HEK293 (cell line): Measurements from ENCODE around the gene SETD7.

Experiments
- CTCF ChIA-PET: fragments of 350-600 bp; formaldehyde crosslinking; extraction: SDS; loops from one replicate; lab custom pipeline; 2021; ENCODE audit warnings: antibody characterized with exemption; lab: Yijun Ruan, JAX
- POLR2A ChIA-PET: fragments of 300-600 bp; formaldehyde crosslinking; extraction: SDS; loops from one replicate; lab custom pipeline; 2020; ENCODE audit warnings: antibody characterized with exemption, inconsistent platforms; lab: Yijun Ruan, JAX
- H3K27ac ChIP-seq: fragments of 200-500 bp; sonication (Bioruptor generic); 2 replicates; pipeline ENCODE4 v1.5.1; 2014; ENCODE audit warnings: low read depth, low read length, control low read depth, inconsistent platforms; ENCODE audit errors: extremely low read depth
- H3K36me3 ChIP-seq, 2 experiments: fragments of 200-500 bp in 1 of 2; sonication (Bioruptor generic) in 1 of 2; 1 replicate in 1 of 2; 2 replicates in 1 of 2; pipeline ENCODE4 v1.5.1; 2014 to 2017; ENCODE audit warnings: inconsistent platforms in 2 of 2, low read length in 2 of 2; ENCODE audit not compliant: control insufficient read depth in 2 of 2, insufficient read depth in 1 of 2
- H3K4me1 ChIP-seq: fragments of 200-500 bp; sonication (Bioruptor generic); 2 replicates; pipeline ENCODE4 v1.5.1; 2014; ENCODE audit warnings: mild to moderate bottlenecking, low read length, inconsistent platforms; ENCODE audit not compliant: control insufficient read depth, insufficient read depth
- H3K4me3 ChIP-seq: 2 replicates; pipeline ENCODE4 v1.5.1; 2011; ENCODE audit warnings: low read depth, mild to moderate bottlenecking, control low read depth, low read length, moderate library complexity
- H3K9me3 ChIP-seq: fragments of 200-500 bp; sonication (Bioruptor generic); 2 replicates; pipeline ENCODE4 v1.5.1; 2014; ENCODE audit warnings: low read depth, low read length, inconsistent platforms; ENCODE audit not compliant: control insufficient read depth, insufficient read depth
- BCL11B ChIP-seq: fragments of 450-650 bp; formaldehyde crosslinking; IDR thresholded peaks from 2 replicates; pipeline ENCODE4 v1.5.1; 2016; ENCODE audit warnings: low read depth, missing biosample characterization, missing genetic modification characterization
- GFI1B ChIP-seq: fragments of 450-650 bp; formaldehyde crosslinking; IDR thresholded peaks from 2 replicates; pipeline ENCODE4 v1.5.1; 2016; ENCODE audit warnings: missing biosample characterization, missing genetic modification characterization
- GLIS1 ChIP-seq: fragments of 450-650 bp; formaldehyde crosslinking; IDR thresholded peaks from 2 replicates; pipeline ENCODE4 v1.5.1; 2016; ENCODE audit warnings: missing biosample characterization, missing genetic modification characterization
- KLF9 ChIP-seq: fragments of 450-650 bp; formaldehyde crosslinking; IDR thresholded peaks from 2 replicates; pipeline ENCODE4 v1.5.1; 2016; ENCODE audit warnings: missing biosample characterization, missing genetic modification characterization, low read depth
- SCRT2 ChIP-seq: fragments of 450-650 bp; formaldehyde crosslinking; IDR thresholded peaks from 2 replicates; pipeline ENCODE4 v1.5.1; 2016; ENCODE audit warnings: missing biosample characterization, missing genetic modification characterization
- ZBTB21 ChIP-seq: fragments of 450-650 bp; formaldehyde crosslinking; IDR thresholded peaks from 2 replicates; pipeline ENCODE4 v1.5.1; 2017; ENCODE audit warnings: missing biosample characterization, missing genetic modification characterization
- ZBTB8A ChIP-seq: fragments of 450-650 bp; formaldehyde crosslinking; IDR thresholded peaks from 2 replicates; pipeline ENCODE4 v1.5.1; 2016; ENCODE audit warnings: missing biosample characterization, missing genetic modification characterization
- ZEB2 ChIP-seq: fragments of 450-650 bp; formaldehyde crosslinking; IDR thresholded peaks from 2 replicates; pipeline ENCODE4 v1.5.1; 2016; ENCODE audit warnings: missing biosample characterization, missing genetic modification characterization
- ZFHX2 ChIP-seq: fragments of 450-650 bp; formaldehyde crosslinking; conservative IDR thresholded peaks from 2 replicates; pipeline ENCODE4 v1.5.1; 2016; ENCODE audit warnings: missing biosample characterization, missing genetic modification characterization
- ZNF133 ChIP-seq: fragments of 450-650 bp; formaldehyde crosslinking; IDR thresholded peaks from 2 replicates; pipeline ENCODE4 v1.5.1; 2016; ENCODE audit warnings: missing biosample characterization, missing genetic modification characterization
- ZNF175 ChIP-seq: fragments of 450-650 bp; formaldehyde crosslinking; IDR thresholded peaks from 2 replicates; pipeline ENCODE4 v1.5.1; 2016; ENCODE audit warnings: missing biosample characterization, missing genetic modification characterization
- ZNF184 ChIP-seq: fragments of 450-650 bp; IDR thresholded peaks from 2 replicates; pipeline ENCODE4 v1.5.1; 2018; ENCODE audit warnings: missing biosample characterization, mild to moderate bottlenecking, missing genetic modification characterization
- ZNF302 ChIP-seq: fragments of 450-650 bp; formaldehyde crosslinking; IDR thresholded peaks from 2 replicates; pipeline ENCODE4 v1.5.1; 2016; ENCODE audit warnings: missing biosample characterization, missing genetic modification characterization, low read depth
- ZNF433 ChIP-seq: fragments of 450-650 bp; formaldehyde crosslinking; IDR thresholded peaks from 2 replicates; pipeline ENCODE4 v1.5.1; 2016; ENCODE audit warnings: missing biosample characterization, missing genetic modification characterization, low read depth
- ZNF510 ChIP-seq: fragments of 450-650 bp; formaldehyde crosslinking; IDR thresholded peaks from 2 replicates; pipeline ENCODE4 v1.5.1; 2018; ENCODE audit warnings: mild to moderate bottlenecking, missing genetic modification characterization, missing biosample characterization; ENCODE audit not compliant: insufficient replicate concordance
- ZNF549 ChIP-seq: fragments of 450-650 bp; IDR thresholded peaks from 2 replicates; pipeline ENCODE4 v1.5.1; 2018; ENCODE audit warnings: missing biosample characterization, missing genetic modification characterization, mild to moderate bottlenecking, inconsistent platforms, moderate library complexity
- ZNF561 ChIP-seq: fragments of 450-650 bp; IDR thresholded peaks from 2 replicates; pipeline ENCODE4 v1.5.1; 2018; ENCODE audit warnings: missing biosample characterization, missing genetic modification characterization, borderline replicate concordance
- ZNF610 ChIP-seq: fragments of 450-650 bp; formaldehyde crosslinking; IDR thresholded peaks from 2 replicates; pipeline ENCODE4 v1.5.1; 2016; ENCODE audit warnings: missing biosample characterization, missing genetic modification characterization, borderline replicate concordance
- ZNF76 ChIP-seq: fragments of 450-650 bp; formaldehyde crosslinking; IDR thresholded peaks from 2 replicates; pipeline ENCODE4; 2016; ENCODE audit warnings: low read depth, missing biosample characterization, missing genetic modification characterization, borderline replicate concordance
- ZSCAN16 ChIP-seq: fragments of 450-650 bp; formaldehyde crosslinking; IDR thresholded peaks from 2 replicates; pipeline ENCODE4 v1.5.1; 2016; ENCODE audit warnings: missing biosample characterization, missing genetic modification characterization
- ZSCAN23 ChIP-seq: fragments of 450-650 bp; formaldehyde crosslinking; IDR thresholded peaks from 2 replicates; pipeline ENCODE4 v1.5.1; 2016; ENCODE audit warnings: missing biosample characterization, missing genetic modification characterization
- ZSCAN30 ChIP-seq: fragments of 450-650 bp; IDR thresholded peaks from 2 replicates; pipeline ENCODE4 v1.5.1; 2018; ENCODE audit warnings: missing biosample characterization, mild to moderate bottlenecking, missing genetic modification characterization, moderate library complexity
- TF ChIP-seq, protein P1 (sequence below): fragments of 450-650 bp; formaldehyde crosslinking; IDR thresholded peaks from 2 replicates; pipeline ENCODE4 v1.5.1; 2016; ENCODE audit warnings: missing biosample characterization, missing genetic modification characterization, borderline replicate concordance
- TF ChIP-seq, protein P2 (sequence below): fragments of 450-650 bp; formaldehyde crosslinking; IDR thresholded peaks from 2 replicates; pipeline ENCODE4 v1.5.1; 2016; ENCODE audit warnings: missing biosample characterization, missing genetic modification characterization, borderline replicate concordance

SETD7 gene

DNA sequence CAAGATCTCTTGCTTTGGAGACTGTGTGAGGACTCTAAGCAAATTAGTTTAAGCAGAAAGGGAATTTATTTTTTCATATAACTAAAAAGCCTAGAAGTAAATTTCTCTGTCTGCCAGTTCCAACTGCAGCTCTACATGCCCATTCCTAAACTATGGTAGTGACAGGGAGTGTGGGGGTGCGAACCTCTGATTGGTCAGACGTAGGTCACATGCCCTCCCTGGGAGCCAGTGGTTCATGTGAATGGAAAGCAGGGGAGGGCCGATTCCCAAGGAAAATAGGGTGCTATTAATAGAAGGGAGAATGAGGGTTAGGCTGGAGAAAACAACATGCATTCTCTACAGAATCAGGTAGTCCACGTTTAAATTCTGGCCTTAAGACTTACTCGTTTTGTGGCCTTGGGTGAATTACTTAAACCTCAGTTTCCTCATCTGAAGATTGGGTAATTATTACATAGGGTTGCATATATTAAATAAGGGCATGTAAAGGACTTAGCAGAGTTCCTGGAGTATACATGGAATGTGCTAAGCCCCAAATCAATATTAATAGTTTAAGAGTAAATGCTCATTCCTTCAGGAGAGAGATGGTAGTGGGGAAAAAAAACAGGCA lies 94.9 kb downstream of the SETD7 start:
- no peak for TF ChIP-seq ZNF184 (tag by site-specific recombination)
- TF ChIP-seq ZNF510 (tag by site-specific recombination) = no peak
- TF ChIP-seq BCL11B (tag by site-specific recombination) = no peak
- no peak for TF ChIP-seq GLIS1
- TF ChIP-seq ZSCAN23 (tag by site-specific recombination) = no peak
- TF ChIP-seq ZNF561 (tag by site-specific recombination) = no peak
- no peak for TF ChIP-seq ZSCAN16 (tag by site-specific recombination)
- no peak for TF ChIP-seq ZBTB21 (tag by site-specific recombination)
- TF ChIP-seq, protein P1, sequence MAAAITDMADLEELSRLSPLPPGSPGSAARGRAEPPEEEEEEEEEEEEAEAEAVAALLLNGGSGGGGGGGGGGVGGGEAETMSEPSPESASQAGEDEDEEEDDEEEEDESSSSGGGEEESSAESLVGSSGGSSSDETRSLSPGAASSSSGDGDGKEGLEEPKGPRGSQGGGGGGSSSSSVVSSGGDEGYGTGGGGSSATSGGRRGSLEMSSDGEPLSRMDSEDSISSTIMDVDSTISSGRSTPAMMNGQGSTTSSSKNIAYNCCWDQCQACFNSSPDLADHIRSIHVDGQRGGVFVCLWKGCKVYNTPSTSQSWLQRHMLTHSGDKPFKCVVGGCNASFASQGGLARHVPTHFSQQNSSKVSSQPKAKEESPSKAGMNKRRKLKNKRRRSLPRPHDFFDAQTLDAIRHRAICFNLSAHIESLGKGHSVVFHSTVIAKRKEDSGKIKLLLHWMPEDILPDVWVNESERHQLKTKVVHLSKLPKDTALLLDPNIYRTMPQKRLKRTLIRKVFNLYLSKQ (tag by site-specific recombination) = no peak
- TF ChIP-seq ZNF175 (tag by site-specific recombination) = no peak
- no peak for TF ChIP-seq ZBTB8A (tag by site-specific recombination)
- no peak for TF ChIP-seq SCRT2 (tag by site-specific recombination)
- ChIA-PET CTCF (no interaction called here), POLR2A (interaction anchor here (0.6 kb wide), 1 partner anchor 8 kb away, joined by 3 read pairs; no protein-coding TSS in a partner anchor)
- H3K9me3 ChIP-seq = no peaks in the 10 kb centered on the region
- H3K36me3 ChIP-seq = no peaks in the 10 kb centered on the region
- no peak overlapping the region for H3K4me3 ChIP-seq
- H3K27ac ChIP-seq = no peak overlapping the region
- 0 out of 2 replicates have a peak, but pooled peaks cover 3% of the 10 kb centered on the region for H3K4me1 ChIP-seq

DNA sequence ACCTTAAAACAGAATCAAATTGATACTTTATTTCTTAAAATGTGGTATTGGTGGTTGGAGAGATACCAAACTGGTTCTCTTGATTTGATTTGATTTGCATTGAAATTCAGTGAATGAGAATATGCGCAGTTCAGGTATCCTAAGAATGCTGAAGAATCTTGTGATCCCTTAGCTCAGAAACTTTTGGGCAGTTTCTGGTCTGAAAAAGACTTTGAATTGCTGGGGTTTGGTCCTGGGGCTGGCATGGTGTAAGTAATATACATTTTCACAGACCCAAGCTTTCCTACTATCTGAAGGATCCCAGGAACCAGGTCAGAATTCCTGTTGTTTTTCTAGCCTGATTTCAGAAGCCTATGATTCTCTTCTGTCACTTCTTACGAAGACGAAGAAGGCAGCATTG lies 95.5 kb downstream of the SETD7 start:
- Histone ChIP-seq H3K4me3 (no peak overlapping the region), H3K36me3 (no peaks in the 10 kb centered on the region), H3K4me1 (0 out of 2 replicates have a peak, but pooled peaks cover 3% of the 10 kb centered on the region), H3K9me3 (no peaks in the 10 kb centered on the region), H3K27ac (no peak overlapping the region)
- TF ChIP-seq SCRT2 (tag by site-specific recombination) (no peak), ZNF302 (tag by site-specific recombination) (no peak), ZNF433 (no peak), ZEB2 (tag by site-specific recombination) (no peak)
- TF ChIP-seq, protein P2, sequence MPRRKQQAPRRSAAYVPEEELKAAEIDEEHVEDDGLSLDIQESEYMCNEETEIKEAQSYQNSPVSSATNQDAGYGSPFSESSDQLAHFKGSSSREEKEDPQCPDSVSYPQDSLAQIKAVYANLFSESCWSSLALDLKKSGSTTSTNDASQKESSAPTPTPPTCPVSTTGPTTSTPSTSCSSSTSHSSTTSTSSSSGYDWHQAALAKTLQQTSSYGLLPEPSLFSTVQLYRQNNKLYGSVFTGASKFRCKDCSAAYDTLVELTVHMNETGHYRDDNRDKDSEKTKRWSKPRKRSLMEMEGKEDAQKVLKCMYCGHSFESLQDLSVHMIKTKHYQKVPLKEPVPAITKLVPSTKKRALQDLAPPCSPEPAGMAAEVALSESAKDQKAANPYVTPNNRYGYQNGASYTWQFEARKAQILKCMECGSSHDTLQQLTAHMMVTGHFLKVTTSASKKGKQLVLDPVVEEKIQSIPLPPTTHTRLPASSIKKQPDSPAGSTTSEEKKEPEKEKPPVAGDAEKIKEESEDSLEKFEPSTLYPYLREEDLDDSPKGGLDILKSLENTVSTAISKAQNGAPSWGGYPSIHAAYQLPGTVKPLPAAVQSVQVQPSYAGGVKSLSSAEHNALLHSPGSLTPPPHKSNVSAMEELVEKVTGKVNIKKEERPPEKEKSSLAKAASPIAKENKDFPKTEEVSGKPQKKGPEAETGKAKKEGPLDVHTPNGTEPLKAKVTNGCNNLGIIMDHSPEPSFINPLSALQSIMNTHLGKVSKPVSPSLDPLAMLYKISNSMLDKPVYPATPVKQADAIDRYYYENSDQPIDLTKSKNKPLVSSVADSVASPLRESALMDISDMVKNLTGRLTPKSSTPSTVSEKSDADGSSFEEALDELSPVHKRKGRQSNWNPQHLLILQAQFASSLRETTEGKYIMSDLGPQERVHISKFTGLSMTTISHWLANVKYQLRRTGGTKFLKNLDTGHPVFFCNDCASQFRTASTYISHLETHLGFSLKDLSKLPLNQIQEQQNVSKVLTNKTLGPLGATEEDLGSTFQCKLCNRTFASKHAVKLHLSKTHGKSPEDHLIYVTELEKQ (tag by site-specific recombination) = no peak
- ChIA-PET POLR2A (no interaction called here), CTCF (no interaction called here)

DNA sequence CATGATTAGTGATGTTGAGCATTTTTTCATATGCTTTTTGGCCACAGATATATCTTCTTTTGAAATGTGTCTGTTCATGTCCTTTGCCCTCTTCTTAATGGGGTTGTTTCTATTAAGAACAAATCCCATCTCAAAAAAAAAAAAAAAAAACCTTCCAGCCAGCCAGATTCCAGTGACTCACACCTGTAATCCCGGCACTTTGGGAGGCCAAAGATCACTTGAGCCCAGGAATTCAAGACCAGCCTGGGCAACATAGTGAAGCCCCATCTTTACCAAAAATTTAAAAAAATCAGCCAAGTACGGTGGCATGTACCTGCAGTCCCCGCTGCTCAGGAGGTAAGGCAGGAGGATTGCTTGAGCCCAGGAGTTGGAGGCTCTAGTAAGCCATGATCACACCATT lies 97.0 kb downstream of the SETD7 start:
- H3K4me3 ChIP-seq = no peak overlapping the region
- CTCF ChIA-PET = interaction anchor here (0.7 kb wide), 1 partner anchor 1303 kb away, joined by 3 read pairs; no protein-coding TSS in a partner anchor
- no peaks in the 10 kb centered on the region for H3K9me3 ChIP-seq
- no peak overlapping the region for H3K27ac ChIP-seq
- TF ChIP-seq ZNF610 (no peak), ZSCAN30 (no peak), GLIS1 (no peak), ZBTB21 (tag by site-specific recombination) (no peak), ZNF133 (no peak), GFI1B (tag by site-specific recombination) (no peak), ZNF76 (tag by site-specific recombination) (no peak), ZNF549 (tag by site-specific recombination) (no peak), ZFHX2 (no peak), KLF9 (tag by site-specific recombination) (no peak)
- TF ChIP-seq, all 188 proteins: peak for 0
- no peaks in the 10 kb centered on the region for H3K36me3 ChIP-seq
- POLR2A ChIA-PET = no interaction called here
- 0 out of 2 replicates have a peak, but pooled peaks cover 3% of the 10 kb centered on the region for H3K4me1 ChIP-seq
